GM19452 (cell line): ENCODE measurements around the gene LRRC23.

Source experiments
- ATAC-seq: cut with Tn5 transposase; IDR thresholded peaks from one replicate; pipeline ENCODE4 v1.9.1; 2021; ENCODE audit not compliant: unreplicated experiment

Gene LRRC23

GRCh38 chr12:6923851-6924250, 19.2 kb downstream of the LRRC23 start:
- no peak for ATAC-seq

GRCh38 chr12:6925239-6925539, 20.6 kb downstream of the LRRC23 start:
- no peak for ATAC-seq

GRCh38 chr12:6925540-6926279, 21.1 kb downstream of the LRRC23 start:
- ATAC-seq: no peak

GRCh38 chr12:6927379-6928021, 22.9 kb downstream of the LRRC23 start, which contains the start of gene ATN1:
ATN1 (plus strand) TSS chr12:6927959; CDS start chr12:6934002, 6,043 bp downstream.
- no peak for ATAC-seq

- ATAC-seq: no peak
Observed at GRCh38 chr12:6928022-6928702, 23.5 kb downstream of the LRRC23 start.

GRCh38 chr12:6928703-6929407, 24.2 kb downstream of the LRRC23 start:
- no peak for ATAC-seq

- no peak for ATAC-seq
Observed at GRCh38 chr12:6929466-6930452, 25.1 kb downstream of the LRRC23 start.

GRCh38 chr12:6932766-6933165, 28.1 kb downstream of the LRRC23 start:
- ATAC-seq: no peak

- no peak for ATAC-seq
Observed at GRCh38 chr12:6934110-6934509, 29.5 kb downstream of the LRRC23 start.

GRCh38 chr12:6935371-6936193, 31.0 kb downstream of the LRRC23 start:
- ATAC-seq: no peak

GRCh38 chr12:6936194-6936635, 31.6 kb downstream of the LRRC23 start:
- ATAC-seq: no peak

GRCh38 chr12:6936636-6937480, 32.2 kb downstream of the LRRC23 start:
- ATAC-seq: no peak

GRCh38 chr12:6937481-6938352, 33.1 kb downstream of the LRRC23 start:
- peak; percentile 87 for ATAC-seq

GRCh38 chr12:6938353-6939190, 34.0 kb downstream of the LRRC23 start:
- no peak for ATAC-seq

- no peak for ATAC-seq
Observed at GRCh38 chr12:6939191-6939540, 34.5 kb downstream of the LRRC23 start.

- ATAC-seq: no peak
Observed at GRCh38 chr12:6941267-6941666, 36.6 kb downstream of the LRRC23 start.

- no peak for ATAC-seq
Observed at GRCh38 chr12:6941782-6942181, 37.2 kb downstream of the LRRC23 start.
